G401 (cell line): ENCODE results near the gene NEK1. TPM values are rescaled to one million over a fixed set of nuclear protein-coding genes. Genes with fewer than 3 reads are reported as not detected.
"Not testable (repeated sequence)": the region's sequence is repeated elsewhere in the genome, so short reads cannot be mapped to it uniquely, and the experiment has no call there.

Source experiments
- DNase-seq: peaks from one replicate; pipeline ENCODE4 v3.0.0-alpha.2; 2015; ENCODE audit warnings: low spot score
- in situ Hi-C: cut with HindIII; loops from 2 replicates; pipeline ENCODE4 v1.10.0; 2016; ENCODE audit warnings: low sequenced_read_pairs, mixed read lengths
- total RNA-seq: library from RNA; depleted of rRNA; stranded (reverse); fragments of >200 nt; shearing (Covaris generic); gene quantifications from 2 replicates; pipeline ENCODE4 v1.2.3, GENCODE V29; 2014

The NEK1 gene
- total RNA-seq, 1 experiment from 2014 or later = 3.9 TPM

GRCh38 chr4:169628579-169628978 is 16.2 kb upstream of the NEK1 start:
- in situ Hi-C loops = no loop called here
- no peak for DNase-seq

GRCh38 chr4:169627307-169627706 is 14.9 kb upstream of the NEK1 start:
- no peak for DNase-seq
- in situ Hi-C loops = no loop called here

- no peak for DNase-seq
- in situ Hi-C loops = no loop called here
These were observed 14.2 kb upstream of the NEK1 start for GRCh38 chr4:169626331-169627282.

- in situ Hi-C loops = no loop called here
- DNase-seq = no peak
These were observed 13.5 kb upstream of the NEK1 start for GRCh38 chr4:169625886-169626285.

GRCh38 chr4:169624012-169624411 is 11.6 kb upstream of the NEK1 start:
- in situ Hi-C loops = not testable (repeated sequence)

GRCh38 chr4:169622566-169622965 is 10.2 kb upstream of the NEK1 start:
- in situ Hi-C loops = no loop called here
- no peak for DNase-seq

More at GRCh38 chr4:169624012-169624411, 11.6 kb upstream of the NEK1 start:
- DNase-seq = not testable (repeated sequence)

- DNase-seq = no peak
- in situ Hi-C loops = no loop called here
These were observed 9.5 kb upstream of the NEK1 start for GRCh38 chr4:169621731-169622492.

GRCh38 chr4:169620880-169621248 is 8.5 kb upstream of the NEK1 start:
- in situ Hi-C loops = no loop called here
- DNase-seq = no peak

GRCh38 chr4:169619958-169620879 is 7.8 kb upstream of the NEK1 start, which contains the start of gene CLCN3:
Gene CLCN3 (plus strand): TSS chr4:169620578. CDS start chr4:169635929, 15,351 bp downstream.
- DNase-seq = peak; percentile 99

GRCh38 chr4:169619518-169619957 is 7.2 kb upstream of the NEK1 start:
- in situ Hi-C loops = no loop called here

More at GRCh38 chr4:169619958-169620879, 7.8 kb upstream of the NEK1 start, which contains the start of gene CLCN3:
- in situ Hi-C loops = no loop called here

GRCh38 chr4:169618986-169619385 is 6.6 kb upstream of the NEK1 start:
- DNase-seq = no peak
- in situ Hi-C loops = no loop called here

More at GRCh38 chr4:169619518-169619957, 7.2 kb upstream of the NEK1 start:
- DNase-seq = peak; percentile 84

GRCh38 chr4:169618286-169618685 is 5.9 kb upstream of the NEK1 start:
- in situ Hi-C loops = no loop called here
- no peak for DNase-seq

- no peak for DNase-seq
- in situ Hi-C loops = no loop called here
These were observed 4.9 kb upstream of the NEK1 start for GRCh38 chr4:169617306-169617705.

GRCh38 chr4:169616846-169617245 is 4.5 kb upstream of the NEK1 start:
- in situ Hi-C loops = no loop called here
- no peak for DNase-seq

- DNase-seq = no peak
- in situ Hi-C loops = no loop called here
These were observed 3.2 kb upstream of the NEK1 start for GRCh38 chr4:169615467-169616106.

- in situ Hi-C loops = no loop called here
- peak; percentile 90 for DNase-seq
These were observed 782 bp upstream of the NEK1 start for GRCh38 chr4:169612871-169613859.

- peak; percentile 33 for DNase-seq
- in situ Hi-C loops = no loop called here
These were observed 1.2 kb downstream of the NEK1 start for GRCh38 chr4:169611157-169611556.
